Measurements from ENCODE around the gene SGPP2. TPM values are rescaled to one million over a fixed set of nuclear protein-coding genes. Genes with fewer than 3 reads are reported as not detected.
"Not testable (repeated sequence)": the region's sequence is repeated elsewhere in the genome, so short reads cannot be mapped to it uniquely, and the experiment has no call there.

Gene SGPP2, protein sequence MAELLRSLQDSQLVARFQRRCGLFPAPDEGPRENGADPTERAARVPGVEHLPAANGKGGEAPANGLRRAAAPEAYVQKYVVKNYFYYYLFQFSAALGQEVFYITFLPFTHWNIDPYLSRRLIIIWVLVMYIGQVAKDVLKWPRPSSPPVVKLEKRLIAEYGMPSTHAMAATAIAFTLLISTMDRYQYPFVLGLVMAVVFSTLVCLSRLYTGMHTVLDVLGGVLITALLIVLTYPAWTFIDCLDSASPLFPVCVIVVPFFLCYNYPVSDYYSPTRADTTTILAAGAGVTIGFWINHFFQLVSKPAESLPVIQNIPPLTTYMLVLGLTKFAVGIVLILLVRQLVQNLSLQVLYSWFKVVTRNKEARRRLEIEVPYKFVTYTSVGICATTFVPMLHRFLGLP
- total RNA-seq = 45.8 TPM

DNA sequence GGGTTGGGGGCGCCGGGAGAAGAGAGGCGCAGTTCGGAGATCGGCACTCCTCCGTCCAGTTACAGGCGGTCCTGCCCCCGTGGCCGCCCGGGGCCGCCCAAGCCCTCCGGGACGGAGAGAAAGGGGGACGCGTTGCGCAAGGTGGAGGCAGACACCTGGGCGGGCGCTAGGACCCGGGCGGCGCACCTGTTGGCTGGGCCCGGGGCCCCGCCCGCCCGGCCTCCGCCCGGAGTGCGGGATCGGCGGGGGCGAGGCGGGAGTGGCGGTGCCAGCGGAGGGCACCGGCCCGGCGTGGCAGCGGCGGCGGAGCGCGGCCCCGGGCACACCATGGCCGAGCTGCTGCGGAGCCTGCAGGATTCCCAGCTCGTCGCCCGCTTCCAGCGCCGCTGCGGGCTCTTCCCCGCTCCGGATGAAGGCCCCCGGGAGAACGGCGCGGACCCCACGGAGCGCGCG lies at the start of gene SGPP2:
TSS of gene SGPP2 (plus strand) at position 268 of the 453 bp plus-strand sequence. CDS start at position 328, 60 bp downstream.
- no peak for DNase-seq (ENCODE audit: low spot score)

- no peak for DNase-seq (ENCODE audit: low spot score)
Measured at GRCh38 chr2:222375798-222376197, 48.5 kb upstream of the SGPP2 start.

DNA sequence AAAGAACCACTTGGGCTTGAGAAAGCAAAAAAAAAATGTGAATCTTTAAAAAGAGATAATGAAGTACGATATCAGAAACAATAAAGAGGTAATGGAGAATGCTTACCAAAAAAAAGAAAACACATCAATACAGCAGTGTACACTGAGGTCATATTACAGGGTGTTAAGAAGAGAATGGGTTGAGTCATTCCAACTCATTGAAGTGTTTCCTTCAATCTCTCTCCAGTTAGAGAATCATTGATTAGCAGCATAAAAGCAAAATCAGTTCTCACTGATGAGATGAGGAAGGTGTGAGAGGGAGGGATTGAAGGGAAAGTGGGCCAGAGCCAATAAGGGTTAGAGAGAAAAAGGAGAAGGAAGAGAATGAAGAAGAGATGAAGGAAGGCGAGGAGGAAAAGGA lies 43.9 kb upstream of the SGPP2 start:
- no peak for DNase-seq (ENCODE audit: low spot score)

DNA sequence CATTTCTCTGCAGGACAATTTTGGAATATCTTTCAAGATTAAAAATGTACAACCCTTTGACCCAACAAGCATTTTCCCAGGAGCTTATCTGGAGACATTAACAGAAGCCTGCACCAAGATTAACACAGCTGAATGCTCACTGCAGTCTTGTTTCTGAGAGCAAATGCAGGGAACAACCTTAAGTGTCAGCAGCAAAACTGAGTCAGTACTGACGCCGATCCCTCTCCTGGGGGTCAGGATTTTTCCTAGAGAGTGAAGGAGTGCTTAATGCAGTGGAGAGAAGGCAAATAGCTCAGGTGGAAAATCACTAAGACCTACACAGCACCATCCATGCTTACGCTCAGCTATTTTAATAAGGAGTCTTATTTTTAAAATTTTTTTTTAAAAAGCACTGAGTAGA lies 42.8 kb upstream of the SGPP2 start:
- no peak for DNase-seq (ENCODE audit: low spot score)

GRCh38 chr2:222383255-222383654 lies 41.1 kb upstream of the SGPP2 start:
- DNase-seq (ENCODE audit: low spot score) = no peak

DNA sequence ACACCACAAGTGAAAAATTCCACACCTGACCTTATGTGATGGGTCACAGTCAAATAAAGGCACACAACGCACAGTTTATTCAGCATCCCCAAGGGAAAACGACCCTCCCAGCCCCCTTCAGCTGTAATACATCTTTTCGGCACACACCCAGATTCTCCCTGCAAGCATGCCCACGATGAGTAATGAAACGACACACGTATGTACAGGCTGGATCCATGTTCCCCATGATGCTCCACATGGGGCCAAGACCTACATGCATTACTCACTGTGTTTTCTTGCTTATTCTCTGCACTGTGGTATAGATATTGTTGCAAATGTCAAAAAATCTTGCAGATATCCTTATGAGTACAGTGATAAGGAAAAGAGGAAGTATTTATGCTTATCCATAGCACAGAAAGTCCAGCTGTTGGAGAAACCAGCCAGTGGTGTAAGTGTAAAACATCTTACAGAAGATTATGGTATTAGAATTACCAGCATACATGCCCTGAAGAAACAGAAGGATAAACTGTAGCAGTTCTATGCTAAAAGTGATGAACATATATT lies 32.5 kb upstream of the SGPP2 start:
- DNase-seq (ENCODE audit: low spot score) = no peak

- no peak for DNase-seq (ENCODE audit: low spot score)
Measured at GRCh38 chr2:222393733-222394267, 30.5 kb upstream of the SGPP2 start.

- DNase-seq (ENCODE audit: low spot score) = no peak
Measured at GRCh38 chr2:222398446-222398885, 25.9 kb upstream of the SGPP2 start.

GRCh38 chr2:222399038-222399783 lies 25.1 kb upstream of the SGPP2 start:
- DNase-seq (ENCODE audit: low spot score) = no peak

DNA sequence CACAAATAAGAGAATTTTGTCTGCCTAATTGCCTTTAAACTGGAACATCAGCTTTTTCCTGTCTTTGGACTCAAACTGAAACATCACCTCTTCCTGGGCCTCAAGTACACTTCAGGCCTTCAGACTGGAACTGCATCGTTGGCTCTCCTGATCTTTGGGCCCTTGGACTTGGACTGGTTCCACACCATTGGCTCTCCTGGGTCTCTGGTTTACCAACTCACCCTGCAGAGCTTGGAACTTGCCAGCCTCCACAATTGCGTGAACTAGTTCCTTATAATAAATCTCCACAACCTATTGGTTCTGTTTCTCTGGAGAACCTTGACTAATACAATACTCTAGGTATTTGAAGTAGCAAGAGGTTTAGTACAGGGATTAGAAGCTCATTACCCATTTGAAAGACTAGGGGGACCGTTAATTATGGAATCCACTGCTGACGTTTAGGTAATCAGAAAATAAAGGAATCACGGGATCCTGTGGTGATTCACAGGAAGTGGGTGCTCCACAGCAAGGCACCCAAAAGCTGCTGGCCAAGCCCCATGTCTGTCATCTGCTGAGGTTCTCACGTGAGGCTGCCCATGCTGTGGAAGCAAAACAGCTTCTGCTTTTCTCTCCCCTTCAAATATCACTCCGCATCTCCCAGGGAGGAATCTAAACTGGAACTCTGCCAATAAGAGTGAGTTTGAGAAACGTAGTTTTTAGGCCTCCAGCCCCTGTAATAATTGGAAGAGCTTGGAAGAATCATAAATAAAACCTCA lies 20.0 kb upstream of the SGPP2 start:
- DNase-seq (ENCODE audit: low spot score) = no peak

DNA sequence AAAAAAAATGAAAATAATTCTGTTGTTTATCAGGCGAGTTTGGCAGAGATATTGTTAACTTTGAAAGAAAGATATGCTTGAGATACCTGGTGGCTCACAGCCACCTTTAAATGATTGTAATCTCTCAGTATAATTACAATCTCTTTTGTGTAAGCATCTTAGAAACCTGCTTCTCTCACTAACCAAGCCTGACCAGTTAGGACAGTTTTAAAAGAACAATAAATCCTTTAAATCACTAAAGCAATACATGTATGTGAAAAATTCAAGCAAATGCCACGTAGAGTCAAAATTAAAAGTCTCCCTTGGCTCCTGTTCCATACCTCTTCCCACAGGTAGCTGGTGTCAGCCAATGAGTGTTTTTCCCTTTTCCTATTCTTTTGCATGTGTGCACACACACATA lies 15.7 kb upstream of the SGPP2 start:
- no peak for DNase-seq (ENCODE audit: low spot score)

GRCh38 chr2:222410534-222410933 lies 13.8 kb upstream of the SGPP2 start:
- DNase-seq (ENCODE audit: low spot score) = no peak

DNA sequence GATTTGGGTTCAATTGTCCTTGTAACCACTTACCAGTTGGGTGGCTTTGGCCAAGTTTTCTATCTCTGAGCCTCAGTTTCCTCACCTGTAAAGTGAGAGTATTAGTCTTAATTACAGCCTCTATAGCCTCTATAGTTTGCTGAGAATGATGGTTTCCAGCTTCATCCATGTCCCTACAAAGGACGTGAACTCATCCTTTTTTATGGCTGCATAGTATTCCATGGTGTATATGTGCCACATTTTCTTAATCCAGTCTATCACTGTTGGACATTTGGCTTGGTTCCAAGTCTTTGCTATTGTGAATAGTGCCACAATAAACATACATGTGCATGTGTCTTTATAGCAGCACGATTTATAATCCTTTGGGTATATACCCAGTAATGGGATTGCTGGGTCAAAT lies 12.0 kb upstream of the SGPP2 start:
- not testable (repeated sequence) for DNase-seq (ENCODE audit: low spot score)

- no peak for DNase-seq (ENCODE audit: low spot score)
Measured at GRCh38 chr2:222413295-222413911, 10.9 kb upstream of the SGPP2 start.

DNA sequence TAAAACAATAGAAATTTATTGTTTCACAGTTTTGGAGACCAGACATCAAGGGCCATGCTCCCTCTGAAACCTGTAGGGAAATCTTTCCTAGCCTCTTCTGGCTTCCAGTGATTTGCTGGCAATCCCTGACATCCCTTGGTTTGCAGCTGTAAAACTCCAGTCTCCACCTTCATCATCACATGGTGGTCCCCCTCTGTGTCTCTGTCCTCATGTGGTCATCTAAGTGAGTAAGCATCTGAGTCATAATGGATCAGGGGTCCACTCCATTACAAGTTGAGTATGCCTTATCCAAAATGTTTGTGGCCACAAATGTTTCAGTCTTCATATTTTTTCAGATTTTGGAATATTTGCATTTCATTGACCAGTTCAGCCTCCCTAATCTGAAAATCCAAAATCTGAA lies 5.6 kb upstream of the SGPP2 start:
- no peak for DNase-seq (ENCODE audit: low spot score)

GRCh38 chr2:222420508-222420907 lies 3.8 kb upstream of the SGPP2 start:
- DNase-seq (ENCODE audit: low spot score) = no peak

DNA sequence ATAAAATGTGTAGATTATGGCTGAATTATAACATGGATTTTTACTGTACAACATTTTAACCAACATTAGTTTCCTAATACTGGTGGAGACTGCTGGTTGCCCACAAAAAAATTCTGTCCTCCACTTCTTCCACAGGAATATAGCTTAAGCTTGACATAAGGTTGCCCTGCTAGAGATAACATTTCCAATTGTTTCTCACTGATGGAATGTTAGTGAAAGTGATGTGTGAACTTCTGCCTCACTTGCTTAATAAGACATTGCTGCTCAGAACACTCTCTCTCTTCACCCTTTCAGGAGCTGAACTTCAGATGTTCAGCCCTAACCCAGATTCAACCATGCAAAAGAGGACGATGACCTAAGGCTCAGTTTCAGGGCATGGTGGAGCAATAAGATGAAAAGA lies 2.7 kb upstream of the SGPP2 start:
- no peak for DNase-seq (ENCODE audit: low spot score)

- no peak for DNase-seq (ENCODE audit: low spot score)
Measured at GRCh38 chr2:222423186-222423585, 1.2 kb upstream of the SGPP2 start.

- DNase-seq (ENCODE audit: low spot score) = no peak
Measured at GRCh38 chr2:222423632-222424275, 589 bp upstream of the SGPP2 start.

Data from ureter (tissue), 1 donor.